RWPE1 (cell line): ENCODE results near the gene NMUR1.
"Not testable (repeated sequence)": the region's sequence is repeated elsewhere in the genome, so short reads cannot be mapped to it uniquely, and the experiment has no call there.

Source experiments
- CTCF ChIA-PET: fragments of 350-600 bp; sonication (Branson Sonifier 250); formaldehyde crosslinking; extraction: SDS; loops from one replicate; lab custom pipeline; 2021; lab: Yijun Ruan, JAX
- POLR2A ChIA-PET: fragments of 400-600 bp; formaldehyde crosslinking; extraction: SDS; loops from one replicate; lab custom pipeline; 2020; ENCODE audit warnings: antibody characterized with exemption; ENCODE audit not compliant: low non-redundant PET; lab: Yijun Ruan, JAX
- DNase-seq: peaks from one replicate; pipeline ENCODE4 v3.0.0; 2012; ENCODE audit warnings: low spot score
- H3K27ac ChIP-seq: fragments of 450-650 bp; 2 replicates; pipeline ENCODE4 v1.5.1; 2017
- TF ChIP-seq, protein P1 (sequence below): fragments of 450-650 bp; conservative IDR thresholded peaks from 2 replicates; pipeline ENCODE4 v1.5.1; 2017; ENCODE audit warnings: low read depth, mild to moderate bottlenecking

NMUR1 gene, protein sequence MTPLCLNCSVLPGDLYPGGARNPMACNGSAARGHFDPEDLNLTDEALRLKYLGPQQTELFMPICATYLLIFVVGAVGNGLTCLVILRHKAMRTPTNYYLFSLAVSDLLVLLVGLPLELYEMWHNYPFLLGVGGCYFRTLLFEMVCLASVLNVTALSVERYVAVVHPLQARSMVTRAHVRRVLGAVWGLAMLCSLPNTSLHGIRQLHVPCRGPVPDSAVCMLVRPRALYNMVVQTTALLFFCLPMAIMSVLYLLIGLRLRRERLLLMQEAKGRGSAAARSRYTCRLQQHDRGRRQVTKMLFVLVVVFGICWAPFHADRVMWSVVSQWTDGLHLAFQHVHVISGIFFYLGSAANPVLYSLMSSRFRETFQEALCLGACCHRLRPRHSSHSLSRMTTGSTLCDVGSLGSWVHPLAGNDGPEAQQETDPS

DNA sequence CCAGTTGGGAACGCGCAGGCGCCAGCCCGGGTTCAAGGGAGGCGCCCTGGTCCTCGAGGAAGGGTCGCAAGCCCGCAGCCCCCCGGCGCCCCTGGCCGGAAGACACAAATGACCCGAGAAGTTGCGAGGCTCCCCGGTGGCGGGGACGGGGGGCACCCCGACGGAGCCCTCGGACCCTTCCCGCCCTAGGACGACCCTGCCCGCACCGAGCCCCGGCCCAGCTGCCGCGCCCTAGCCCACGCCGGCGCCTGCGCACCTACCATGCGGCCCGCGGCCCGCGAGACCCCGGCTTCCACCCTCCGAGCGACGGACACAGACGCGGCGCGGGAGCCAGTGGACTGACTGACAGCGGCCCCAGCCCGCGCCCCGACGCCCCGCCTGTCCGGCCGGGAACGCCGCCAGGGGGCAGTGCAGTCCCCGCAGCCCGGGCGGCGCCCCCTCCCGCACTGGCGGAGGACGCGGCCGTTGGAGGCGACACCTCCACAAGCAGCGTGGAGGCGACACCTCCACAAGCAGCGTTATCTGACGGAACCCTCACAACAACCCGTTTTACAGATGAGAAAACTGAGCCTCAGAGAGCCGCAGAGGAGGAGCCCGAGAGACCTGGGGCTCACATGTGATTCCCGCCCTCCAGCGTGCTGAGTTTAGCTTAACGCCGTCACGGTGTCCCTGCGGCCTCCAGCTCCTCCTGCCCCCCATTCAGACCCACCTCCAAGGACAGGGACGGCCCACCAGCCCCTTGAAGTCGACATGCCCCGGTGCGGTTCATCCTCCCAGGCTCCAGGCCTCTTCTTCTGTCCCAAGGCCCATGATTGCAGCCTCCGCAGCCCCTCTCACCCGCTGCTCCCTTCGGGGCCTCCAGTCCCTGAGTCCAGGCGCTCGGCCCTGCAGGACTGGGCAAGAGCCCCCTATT lies at the start of gene NMUR1:
NMUR1 (minus strand) TSS at position 347 of the 913 bp plus-strand sequence; CDS start at position 263, 84 bp downstream.
- TF ChIP-seq, protein P1, sequence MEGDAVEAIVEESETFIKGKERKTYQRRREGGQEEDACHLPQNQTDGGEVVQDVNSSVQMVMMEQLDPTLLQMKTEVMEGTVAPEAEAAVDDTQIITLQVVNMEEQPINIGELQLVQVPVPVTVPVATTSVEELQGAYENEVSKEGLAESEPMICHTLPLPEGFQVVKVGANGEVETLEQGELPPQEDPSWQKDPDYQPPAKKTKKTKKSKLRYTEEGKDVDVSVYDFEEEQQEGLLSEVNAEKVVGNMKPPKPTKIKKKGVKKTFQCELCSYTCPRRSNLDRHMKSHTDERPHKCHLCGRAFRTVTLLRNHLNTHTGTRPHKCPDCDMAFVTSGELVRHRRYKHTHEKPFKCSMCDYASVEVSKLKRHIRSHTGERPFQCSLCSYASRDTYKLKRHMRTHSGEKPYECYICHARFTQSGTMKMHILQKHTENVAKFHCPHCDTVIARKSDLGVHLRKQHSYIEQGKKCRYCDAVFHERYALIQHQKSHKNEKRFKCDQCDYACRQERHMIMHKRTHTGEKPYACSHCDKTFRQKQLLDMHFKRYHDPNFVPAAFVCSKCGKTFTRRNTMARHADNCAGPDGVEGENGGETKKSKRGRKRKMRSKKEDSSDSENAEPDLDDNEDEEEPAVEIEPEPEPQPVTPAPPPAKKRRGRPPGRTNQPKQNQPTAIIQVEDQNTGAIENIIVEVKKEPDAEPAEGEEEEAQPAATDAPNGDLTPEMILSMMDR: peak; percentile 64
- DNase-seq: peak; percentile 17
- ChIA-PET CTCF (interaction anchor here (0.6 to 1.1 kb wide), 2 partner anchors 13 to 19 kb away, joined by 4 to 8 read pairs; no protein-coding TSS in a partner anchor), POLR2A (no interaction called here)
- no peak within 1 kb of the TSS for H3K27ac ChIP-seq

GRCh38 chr2:231579560-231579959 lies 49.3 kb upstream of the NMUR1 start:
- H3K27ac ChIP-seq: no peak overlapping the region

GRCh38 chr2:231578655-231579054 lies 48.4 kb upstream of the NMUR1 start:
- CTCF ChIA-PET, DNase-seq, H3K27ac ChIP-seq, POLR2A ChIA-PET: not testable (repeated sequence)

More at GRCh38 chr2:231579560-231579959, 49.3 kb upstream of the NMUR1 start:
- no peak for DNase-seq
- TF ChIP-seq, protein P1: no peak
- ChIA-PET CTCF (no interaction called here), POLR2A (no interaction called here)

DNA sequence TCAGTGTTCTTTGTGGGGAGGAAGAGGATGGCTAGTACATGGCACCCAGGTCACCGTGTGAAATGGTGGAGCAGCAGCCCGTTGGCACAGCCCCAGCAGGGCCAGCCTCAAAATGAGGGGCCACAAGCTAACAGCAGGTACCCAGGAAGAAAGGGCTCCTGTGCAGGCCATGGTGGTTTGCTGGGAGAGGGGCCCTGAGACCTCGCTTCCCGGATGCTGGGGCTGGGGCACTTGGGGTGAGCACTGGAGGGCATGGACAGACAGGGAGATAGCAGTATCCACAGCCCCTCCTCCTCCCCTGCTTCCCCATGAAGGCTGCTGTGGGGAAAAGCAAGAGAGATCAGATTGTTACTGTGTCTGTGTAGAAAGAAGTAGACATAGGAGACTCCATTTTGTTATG lies 46.2 kb upstream of the NMUR1 start:
- no peak for DNase-seq
- POLR2A ChIA-PET: no interaction called here
- TF ChIP-seq, protein P1: no peak
- CTCF ChIA-PET: no interaction called here
- H3K27ac ChIP-seq: no peak overlapping the region

DNA sequence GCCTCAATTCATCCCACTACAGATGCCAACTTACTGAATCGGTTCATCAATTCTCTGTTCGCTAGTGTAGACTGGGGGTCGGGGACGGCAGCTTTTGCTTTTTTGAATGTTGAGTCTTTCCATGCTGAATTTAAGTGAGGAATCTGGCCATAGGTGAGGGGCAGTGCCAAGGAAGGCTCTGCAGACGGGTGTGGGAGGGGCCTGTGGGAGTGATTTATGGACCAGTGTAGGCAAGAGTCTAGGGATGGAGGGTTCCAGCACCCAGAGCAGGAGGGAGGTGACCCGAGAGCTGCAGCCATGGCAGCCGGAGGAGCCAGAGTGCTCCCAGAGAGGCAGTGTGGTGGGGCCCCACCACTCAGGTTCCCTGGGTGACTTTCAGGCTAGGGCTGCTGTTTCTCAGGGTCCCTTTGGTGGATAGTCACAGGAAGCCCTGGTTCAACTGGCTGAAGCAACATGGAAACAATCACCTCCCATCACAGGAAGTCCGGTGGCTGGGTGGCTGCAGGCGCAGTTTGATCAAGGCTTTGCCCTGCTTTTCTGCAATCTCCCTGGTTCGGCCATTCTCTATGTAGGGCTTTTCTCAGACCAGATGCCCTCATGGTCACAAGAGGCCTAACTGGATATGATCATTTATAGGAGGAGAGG lies 45.5 kb upstream of the NMUR1 start:
- H3K27ac ChIP-seq: no peak overlapping the region
- ChIA-PET POLR2A (no interaction called here), CTCF (interaction anchor here (0.6 kb wide), 1 partner anchor 14 kb away, joined by 5 read pairs; no protein-coding TSS in a partner anchor)
- no peak for DNase-seq
- TF ChIP-seq, protein P1: no peak

DNA sequence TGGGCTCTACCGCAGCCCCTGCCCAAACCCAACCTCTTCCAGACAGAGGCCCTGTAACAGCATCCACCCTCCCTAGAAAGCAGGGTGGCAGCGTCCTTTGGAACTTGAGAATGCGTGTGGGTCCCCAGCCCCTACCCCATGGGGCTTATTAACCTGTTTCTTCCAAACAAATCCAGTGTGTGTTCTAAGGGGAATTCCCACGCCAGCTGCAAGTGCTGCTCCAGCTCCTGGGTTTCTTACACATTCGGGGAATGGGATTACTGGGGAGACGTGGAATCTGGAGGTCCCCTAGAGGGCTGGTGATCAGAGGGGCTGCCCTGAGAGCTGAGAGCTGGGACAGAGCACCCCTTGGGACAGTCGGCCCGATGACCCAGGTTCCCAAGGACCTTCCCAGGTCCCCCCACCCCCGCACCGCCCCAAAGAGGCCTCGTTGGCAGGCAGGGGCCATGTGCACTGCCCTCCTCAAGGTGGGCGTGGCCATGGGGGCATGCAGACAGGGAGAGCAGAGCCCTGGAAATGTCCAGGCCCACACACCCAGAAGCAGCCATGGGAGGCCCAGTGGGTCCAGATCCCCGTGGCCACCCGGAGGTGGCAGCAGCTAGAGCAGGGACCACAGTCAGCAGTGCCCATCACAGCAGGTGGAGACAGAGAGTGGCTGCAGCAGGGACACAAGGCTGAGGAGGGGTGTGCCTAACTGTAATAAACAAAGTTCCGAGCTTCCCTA lies 43.6 kb upstream of the NMUR1 start:
- no peak for DNase-seq
- POLR2A ChIA-PET: no interaction called here
- TF ChIP-seq, protein P1: no peak
- H3K27ac ChIP-seq: no peak overlapping the region
- CTCF ChIA-PET: interaction anchor here (0.7 to 2.1 kb wide), 3 partner anchors 10 to 28 kb away, joined by 4 to 8 read pairs (median 4); no protein-coding TSS in a partner anchor
